Testis (tissue), 2 donors: ENCODE measurements around the gene EMC9.

Source experiments
- CTCF ChIP-seq, 3 experiments: fragments of 450-650 bp in 2 of 3; fragments of 200-600 bp in 1 of 3; sonication (generic) in 1 of 3; IDR thresholded peaks; one replicate each; pipeline ENCODE4 v1.5.1; 2016 to 2019; ENCODE audit warnings: antibody characterized with exemption in 3 of 3, mild to moderate bottlenecking in 2 of 3, moderate library complexity in 1 of 3
- POLR2A ChIP-seq: fragments of 450-650 bp; IDR thresholded peaks from one replicate; pipeline ENCODE4 v1.6.1; 2017; ENCODE audit warnings: antibody characterized with exemption, mild to moderate bottlenecking, moderate library complexity

DNA sequence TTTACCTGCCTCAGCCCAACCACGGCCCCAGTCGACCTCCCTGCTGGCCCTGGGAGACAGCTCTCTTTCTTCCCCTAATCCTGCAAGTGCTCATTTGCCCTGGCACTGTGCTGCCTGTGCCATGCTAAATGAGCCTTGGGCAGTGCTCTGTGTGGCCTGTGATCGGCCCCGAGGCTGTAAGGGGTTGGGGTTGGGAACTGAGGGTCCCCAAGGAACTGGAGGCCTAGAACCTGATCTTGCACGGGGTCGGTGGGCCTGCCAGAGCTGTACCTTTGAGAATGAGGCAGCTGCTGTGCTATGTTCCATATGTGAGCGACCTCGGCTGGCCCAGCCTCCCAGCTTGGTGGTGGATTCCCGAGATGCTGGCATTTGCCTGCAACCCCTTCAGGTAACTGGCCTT, 8.7 kb upstream of the EMC9 start:
- TF ChIP-seq CTCF (IDR thresholded peaks at IDR 0.05): no peak
- no peak for TF ChIP-seq POLR2A
